Fibroblast of upper back skin (primary cell): ENCODE measurements around the gene GALNT10.
A peak's percentile ranks its signal among the peaks of the same experiment; 100 is the strongest.

ENCODE experiments used
- DNase-seq: peaks from one replicate; pipeline ENCODE4 v3.0.0-alpha.2; 2013

GALNT10 gene

GRCh38 chr5:154410008-154410407 lies 219.5 kb downstream of the GALNT10 start:
- no peak for DNase-seq

DNA sequence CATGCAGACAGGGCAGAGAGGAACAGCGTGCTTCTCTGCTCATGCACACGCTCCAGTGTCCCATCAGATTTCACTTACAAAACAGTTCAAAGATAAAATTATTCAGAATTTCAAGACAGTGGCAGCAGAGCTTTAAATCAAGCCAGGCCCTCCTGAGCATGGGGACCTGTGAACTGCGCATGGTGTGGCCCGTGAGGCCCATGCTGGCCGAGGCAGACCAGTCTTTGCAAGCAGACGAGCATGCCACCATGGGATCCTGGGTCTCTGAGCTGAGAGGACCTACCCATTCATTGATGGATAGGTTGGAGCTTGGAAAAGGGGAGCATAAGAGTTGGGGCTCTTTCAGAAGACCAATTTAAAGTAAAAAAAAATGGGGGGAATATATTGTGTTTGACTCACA lies 220.3 kb downstream of the GALNT10 start:
- no peak for DNase-seq

DNA sequence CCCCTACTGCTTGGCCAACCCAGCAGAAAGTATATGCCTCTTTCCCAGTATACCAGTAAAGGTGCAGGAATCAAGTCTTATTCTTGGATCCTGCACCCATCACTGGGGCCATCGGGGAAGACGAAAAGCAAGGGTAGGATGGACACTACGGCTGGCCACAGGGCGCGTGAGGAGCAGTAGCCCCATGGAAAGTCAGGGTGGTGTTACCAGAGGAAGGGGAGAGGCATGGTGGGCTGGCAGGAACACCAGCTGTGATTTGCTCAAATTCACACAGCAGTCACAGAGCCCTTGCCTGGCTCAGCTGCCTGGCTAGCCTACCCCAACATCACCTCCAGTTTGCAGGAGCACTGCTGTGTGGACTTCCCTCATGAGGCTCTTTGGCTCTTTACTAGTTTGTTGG lies 220.8 kb downstream of the GALNT10 start:
- DNase-seq: no peak

GRCh38 chr5:154412316-154412715 lies 221.8 kb downstream of the GALNT10 start:
- DNase-seq: no peak

DNA sequence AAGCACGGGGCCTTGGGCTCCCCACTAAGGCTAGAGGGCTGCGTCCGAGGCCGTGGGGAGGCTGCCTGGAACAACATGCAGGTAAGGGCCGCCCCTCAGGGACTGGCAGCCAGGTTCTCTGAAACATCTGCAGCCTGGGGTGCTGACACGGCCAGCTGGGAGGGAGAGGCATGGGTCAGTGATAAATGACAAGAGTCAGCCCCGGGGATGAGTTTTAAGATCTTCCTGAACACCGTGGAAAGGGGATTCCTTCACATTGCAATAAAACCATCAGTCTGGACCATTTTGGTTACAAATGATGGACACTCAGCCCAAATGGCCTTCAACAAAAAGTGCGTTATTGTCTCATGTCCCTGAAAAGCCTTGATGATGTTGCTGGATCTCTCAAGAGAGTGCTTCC lies 222.4 kb downstream of the GALNT10 start:
- DNase-seq: no peak

DNA sequence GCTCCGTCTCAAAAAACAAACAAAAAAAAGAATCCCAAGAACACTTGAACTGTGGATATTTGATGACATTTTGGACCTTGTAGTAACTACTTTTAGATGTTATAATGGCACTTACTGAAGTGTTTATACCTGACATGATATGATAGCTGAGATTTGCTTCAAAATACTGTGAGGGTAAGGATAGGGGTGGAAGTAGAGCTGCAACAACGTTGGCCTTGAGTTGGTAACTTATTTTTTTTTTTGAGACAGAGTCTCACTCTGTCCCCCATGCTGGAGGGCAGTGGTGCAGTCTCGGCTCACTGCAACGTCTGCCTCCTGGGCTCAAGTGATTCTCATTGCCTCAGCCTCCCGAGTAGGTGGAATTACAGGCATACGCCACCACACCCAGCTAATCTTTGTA lies 224.6 kb downstream of the GALNT10 start:
- DNase-seq: no peak

DNA sequence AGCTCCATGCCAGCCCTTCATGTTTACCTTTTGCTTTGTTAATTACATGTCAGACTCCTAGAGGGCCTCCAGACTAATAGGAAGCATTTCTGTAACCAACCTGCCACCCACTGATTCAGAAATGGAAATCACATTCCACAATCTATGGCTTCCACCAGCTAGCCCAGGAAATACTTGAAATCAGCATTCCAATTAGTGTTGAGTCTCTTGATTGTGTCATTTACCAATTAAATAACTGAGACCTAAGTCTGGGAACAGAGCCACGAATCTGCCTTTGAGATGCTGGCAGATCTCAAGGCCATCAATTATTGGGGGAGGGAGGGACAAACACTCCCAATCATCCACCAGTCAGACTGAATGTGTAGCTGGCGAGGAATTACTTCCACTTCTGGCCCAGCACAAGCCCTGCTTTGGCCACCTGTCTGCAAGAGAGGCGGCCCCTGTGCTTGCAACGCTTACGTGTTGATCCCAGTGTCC lies 227.8 kb downstream of the GALNT10 start:
- peak; percentile 43 for DNase-seq

DNA sequence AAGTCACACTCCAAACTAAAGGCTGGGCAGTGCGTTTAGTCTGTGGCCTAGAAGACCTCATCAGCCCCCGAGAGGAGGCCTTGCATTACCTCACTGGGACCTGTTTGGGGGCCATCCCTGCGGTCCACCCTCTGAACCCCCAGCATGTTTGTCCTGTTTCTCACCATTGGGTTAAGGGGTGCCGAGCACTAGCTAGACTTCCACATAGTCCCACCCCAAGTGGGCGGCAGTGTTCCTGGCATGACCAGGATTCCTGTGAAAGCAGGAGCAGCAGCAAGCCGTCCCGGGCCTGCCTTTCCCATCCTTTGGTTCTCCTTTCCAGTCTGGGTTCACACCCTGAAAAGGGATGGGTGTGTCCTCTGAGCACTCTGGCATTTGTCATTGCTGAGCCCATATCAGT lies 228.7 kb downstream of the GALNT10 start:
- no peak for DNase-seq

- peak; percentile 15 for DNase-seq
Measured at GRCh38 chr5:154421868-154422267, 231.3 kb downstream of the GALNT10 start.

DNA sequence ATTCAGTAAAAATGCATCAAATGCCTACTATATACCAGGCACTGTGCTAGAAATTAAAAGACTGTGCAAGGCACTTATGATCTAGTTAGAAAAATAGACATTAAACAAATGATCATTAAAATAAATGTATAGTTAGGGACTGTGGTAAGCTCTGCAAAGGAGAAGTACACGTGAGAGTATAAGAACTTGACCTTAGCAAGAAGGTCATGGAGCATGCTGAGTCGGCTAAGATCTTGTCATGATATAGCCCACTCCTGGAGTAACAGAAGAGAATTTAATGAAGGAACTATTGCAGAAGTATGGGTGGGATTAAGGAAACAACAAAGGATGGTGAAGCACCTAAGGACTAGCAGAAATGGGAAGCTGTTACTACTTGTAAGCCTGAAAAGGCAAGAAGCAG lies 231.8 kb downstream of the GALNT10 start:
- no peak for DNase-seq

GRCh38 chr5:154428208-154428607 lies 237.7 kb downstream of the GALNT10 start:
- no peak for DNase-seq

- no peak for DNase-seq
Measured at GRCh38 chr5:154429341-154429740, 238.8 kb downstream of the GALNT10 start.

- DNase-seq: no peak
Measured at GRCh38 chr5:154430466-154430865, 239.9 kb downstream of the GALNT10 start.

DNA sequence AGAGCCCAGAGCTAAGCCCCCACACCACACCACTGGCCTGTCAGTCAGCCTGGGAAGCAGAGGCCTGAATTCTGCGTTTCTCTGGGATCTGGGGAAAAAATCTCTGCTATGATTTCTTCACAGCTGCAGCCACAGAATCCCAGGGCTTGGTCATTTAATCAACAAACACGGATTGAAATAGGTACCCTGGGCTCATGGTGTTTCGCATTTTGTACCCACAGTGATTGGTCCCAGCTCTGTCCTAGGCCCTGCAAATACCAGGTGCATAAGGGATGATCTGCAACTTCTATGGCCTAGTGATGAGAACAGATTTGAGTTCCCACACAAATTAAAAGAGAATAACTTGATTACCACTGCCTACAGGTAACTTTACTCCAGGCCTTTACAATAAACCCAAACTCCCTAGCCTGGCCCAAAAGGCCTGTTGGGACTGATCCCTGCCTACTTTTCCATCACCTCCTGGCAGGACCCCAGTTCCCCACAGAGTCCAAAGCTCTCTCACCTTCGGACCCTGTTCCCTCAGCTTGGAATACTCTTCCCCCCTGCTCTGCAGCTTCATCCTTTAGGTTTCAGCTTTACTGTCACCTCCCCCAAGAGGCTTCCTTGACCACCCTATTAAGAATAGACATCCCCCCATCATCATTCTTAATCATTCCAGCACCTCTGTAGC lies 240.6 kb downstream of the GALNT10 start:
- DNase-seq: no peak

GRCh38 chr5:154435226-154435625 lies 244.7 kb downstream of the GALNT10 start:
- no peak for DNase-seq

DNA sequence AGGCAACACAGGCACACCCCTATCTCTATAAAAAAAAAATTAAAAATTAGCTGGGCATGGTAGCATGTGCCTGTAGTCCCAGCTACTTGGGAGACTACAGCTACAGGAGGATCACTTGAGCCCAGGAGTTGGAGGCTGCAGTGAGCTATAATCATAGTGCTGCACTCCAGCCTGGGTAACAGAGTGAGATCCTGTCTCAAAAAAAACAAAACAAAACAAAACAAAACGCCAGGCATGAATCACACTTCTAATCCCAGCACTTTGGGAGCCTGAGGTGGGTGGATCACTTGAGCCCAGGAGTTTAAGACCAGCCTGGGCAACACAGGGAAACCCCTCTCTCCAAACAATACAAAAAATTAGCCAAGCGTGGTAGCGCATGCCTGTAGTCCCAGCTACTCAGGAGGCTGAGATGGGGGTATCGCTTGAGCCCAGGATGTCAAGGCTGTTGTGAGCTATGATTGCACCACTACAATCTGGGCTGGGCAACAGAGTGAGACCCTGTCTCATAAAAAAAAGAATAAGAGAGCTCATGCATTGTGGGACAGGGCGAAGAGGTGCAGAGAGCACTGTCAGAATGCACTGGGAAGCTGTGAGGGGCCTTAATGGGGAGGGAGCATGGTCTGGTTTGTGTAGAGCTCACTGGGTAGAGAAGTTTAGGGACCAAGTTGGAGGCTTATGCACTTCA lies 246.9 kb downstream of the GALNT10 start:
- DNase-seq: no peak

- no peak for DNase-seq
Measured at GRCh38 chr5:154440540-154440939, 250.0 kb downstream of the GALNT10 start.

DNA sequence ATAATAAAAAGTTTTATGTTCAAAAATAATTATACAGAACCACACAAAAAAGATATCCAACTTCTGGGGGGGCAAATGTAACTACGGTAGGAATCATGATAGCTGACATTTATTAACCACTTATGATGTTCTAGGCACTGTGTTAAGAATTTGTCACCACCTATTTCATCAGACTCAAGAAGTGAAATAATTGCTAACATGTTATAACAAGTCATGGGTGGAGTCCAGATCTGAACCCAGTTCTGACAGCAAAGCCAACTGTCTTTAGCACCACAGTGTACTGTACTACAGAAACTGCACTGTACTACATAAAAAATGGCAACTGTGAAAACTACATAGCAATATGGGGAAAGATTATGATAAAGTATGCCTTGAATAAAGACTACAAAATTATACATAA lies 252.3 kb downstream of the GALNT10 start:
- DNase-seq: no peak

GRCh38 chr5:154444556-154445421 lies 254.3 kb downstream of the GALNT10 start:
- DNase-seq: no peak

DNA sequence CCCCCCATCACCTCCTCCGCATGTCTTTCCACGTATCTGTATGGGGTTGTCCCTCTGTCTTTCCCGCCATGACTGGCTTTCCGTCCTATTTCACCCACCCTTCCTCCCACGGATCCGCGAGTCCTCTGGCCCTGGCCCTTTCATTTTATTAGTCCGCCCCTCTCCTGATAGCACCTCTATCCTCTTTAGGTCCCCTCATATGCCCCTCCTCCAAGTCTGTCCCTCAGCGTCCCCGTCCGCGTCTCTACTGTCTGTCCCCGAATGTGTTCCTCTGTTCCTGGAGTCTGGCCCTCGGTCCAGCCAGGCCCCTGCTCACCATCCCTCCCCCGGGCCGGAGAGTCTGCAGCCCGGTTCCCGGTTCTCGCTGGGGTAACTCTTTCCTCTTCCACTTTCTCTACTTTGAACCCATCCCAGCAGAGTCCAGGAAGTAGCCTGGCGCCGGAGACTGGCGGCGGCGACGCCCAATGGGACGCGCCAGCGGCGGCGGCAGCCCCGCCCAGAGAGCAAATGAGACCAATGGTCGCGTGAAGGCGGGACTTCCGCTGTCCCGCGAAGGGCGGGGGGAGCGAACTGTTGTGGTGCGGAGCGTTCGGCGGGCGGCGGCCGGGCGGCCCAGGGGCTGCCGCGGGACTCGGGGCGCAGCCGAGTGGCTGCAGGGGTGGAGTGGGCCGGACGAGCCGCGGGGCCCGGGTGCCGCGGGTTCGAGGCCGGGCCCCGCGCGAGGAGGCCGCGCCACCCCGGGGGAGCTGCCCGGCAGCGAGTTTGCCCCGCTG lies 255.1 kb downstream of the GALNT10 start, which contains the start of gene SAP30L:
SAP30L (plus strand) TSS at position 576 of the 773 bp plus-strand sequence. CDS start 608 bp downstream, outside the sequence.
- DNase-seq: peak; percentile 93

DNA sequence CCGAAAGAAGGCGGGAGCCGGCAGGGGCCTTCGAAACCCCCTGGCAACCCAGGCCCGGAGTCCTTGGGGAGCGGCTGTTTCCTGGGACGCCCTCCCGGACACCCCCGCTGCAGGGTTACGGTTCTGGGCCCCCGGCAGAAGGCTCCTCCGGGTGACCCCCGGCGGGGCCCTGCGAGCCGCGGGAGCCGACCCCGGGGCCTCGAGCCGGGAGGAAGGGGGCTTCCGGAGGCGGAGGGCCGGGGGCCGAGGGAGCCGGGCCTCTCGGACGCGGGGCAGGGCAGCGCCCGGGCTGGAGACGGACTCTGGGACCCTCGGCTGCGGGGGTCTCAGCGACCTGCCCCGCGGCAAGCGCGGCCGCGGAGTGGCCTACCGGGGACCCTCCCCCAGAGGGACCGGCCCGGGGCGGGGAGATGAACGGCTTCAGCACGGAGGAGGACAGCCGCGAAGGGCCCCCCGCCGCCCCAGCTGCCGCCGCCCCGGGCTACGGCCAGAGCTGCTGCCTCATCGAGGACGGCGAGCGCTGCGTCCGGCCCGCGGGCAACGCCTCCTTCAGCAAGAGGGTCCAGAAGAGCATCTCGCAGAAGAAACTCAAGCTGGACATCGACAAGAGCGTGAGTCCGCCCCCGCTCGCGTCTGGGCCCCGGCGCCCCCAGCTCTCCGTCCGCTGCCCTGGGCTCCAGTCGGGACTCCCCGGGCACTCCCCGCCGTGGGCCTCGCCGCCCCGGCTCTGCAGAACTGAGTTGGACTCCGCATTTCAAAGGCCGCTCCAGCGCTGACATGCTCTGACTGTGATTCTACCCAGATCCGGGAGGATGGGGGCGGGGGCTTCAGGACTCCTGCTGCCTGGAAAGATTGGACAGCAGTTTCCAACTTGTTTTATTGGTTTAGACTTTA lies 255.9 kb downstream of the GALNT10 start:
- peak; percentile 62 for DNase-seq
